HFF-Myc (cell line): ENCODE measurements around the gene HGS.

ENCODE experiments used
- DNase-seq: peaks from one replicate; pipeline ENCODE4 v3.0.0-alpha.2; 2011; ENCODE audit warnings: low read depth; ENCODE audit errors: extremely low read depth
- H3K4me3 ChIP-seq: replicated peaks from 2 replicates; pipeline ENCODE4 v1.5.1; 2011; ENCODE audit warnings: low read depth, mild to moderate bottlenecking, control low read depth, low read length
- CTCF ChIP-seq: IDR thresholded peaks from 2 replicates; pipeline ENCODE4 v1.5.1; 2012; ENCODE audit warnings: mild to moderate bottlenecking, low read depth, low read length, control low read depth; ENCODE audit errors: missing control alignments

Gene HGS

GRCh38 chr17:81696218-81696941 lies 12.6 kb downstream of the HGS start:
- DNase-seq: no peak
- no peak for TF ChIP-seq CTCF

GRCh38 chr17:81697261-81698044 lies 13.6 kb downstream of the HGS start:
- no peak for TF ChIP-seq CTCF
- DNase-seq: no peak
- H3K4me3 ChIP-seq: no peak overlapping the region

More at GRCh38 chr17:81696218-81696941, 12.6 kb downstream of the HGS start:
- H3K4me3 ChIP-seq: no peak overlapping the region

GRCh38 chr17:81700353-81701287 lies 16.8 kb downstream of the HGS start:
- no peak for DNase-seq
- peak overlapping the region; percentile 99; the same call in 1 of the 2 replicates for H3K4me3 ChIP-seq
- no peak for TF ChIP-seq CTCF

- H3K4me3 ChIP-seq: peak overlapping the region; percentile 99
- no peak for TF ChIP-seq CTCF
- DNase-seq: no peak
Measured at GRCh38 chr17:81701288-81702071, 17.7 kb downstream of the HGS start.

GRCh38 chr17:81702934-81703746 lies 19.3 kb downstream of the HGS start, which contains the start of gene MRPL12:
Gene MRPL12, plus strand, starts transcription at chr17:81703367. Its CDS starts 135 bp downstream, at chr17:81703502.
- H3K4me3 ChIP-seq: peak within 1 kb of the TSS; percentile 99
- no peak for TF ChIP-seq CTCF
- DNase-seq: peak; percentile 77
